Neural cell (in vitro differentiated cells): ENCODE results near the gene MYCBPAP. TPM values are rescaled to one million over a fixed set of nuclear protein-coding genes. Genes with fewer than 3 reads are reported as not detected.

Experiments used
- H2AFZ ChIP-seq: fragments of 200-600, 300-800 bp; sonication (generic), shearing (Covaris generic); 2 replicates; pipeline ENCODE4 v1.6.0; 2014; ENCODE audit warnings: low read depth, mild to moderate bottlenecking, antibody characterized with exemption, low read length, moderate library complexity
- H3F3A ChIP-seq: fragments of 200-600 bp; shearing (Covaris generic); 2 replicates; pipeline ENCODE4 v1.6.1; 2016; ENCODE audit warnings: mild to moderate bottlenecking, moderate library complexity, mixed read lengths, antibody characterized with exemption, low read length; ENCODE audit not compliant: insufficient read depth, poor library complexity, severe bottlenecking
- H3K27ac ChIP-seq: fragments of 200-600, 300-800 bp; sonication (generic), shearing (Covaris generic); 2 replicates; pipeline ENCODE4 v1.5.1; 2014; ENCODE audit warnings: mild to moderate bottlenecking, low read length, moderate library complexity
- H3K27me3 ChIP-seq: fragments of 300-800, 200-600 bp; sonication (generic), shearing (Covaris generic); 2 replicates; pipeline ENCODE4 v1.6.0; 2014; ENCODE audit warnings: mild to moderate bottlenecking, low read depth, low read length, moderate library complexity; ENCODE audit not compliant: insufficient read depth
- H3K36me3 ChIP-seq: fragments of 300-800, 200-600 bp; sonication (generic), shearing (Covaris generic); 2 replicates; pipeline ENCODE4 v1.5.1; 2014; ENCODE audit warnings: mild to moderate bottlenecking, antibody characterized with exemption, low read length, moderate library complexity; ENCODE audit not compliant: insufficient read depth
- H3K4me2 ChIP-seq: fragments of 300-800, 200-600 bp; sonication (generic), shearing (Covaris generic); 2 replicates; pipeline ENCODE4 v1.6.0; 2014; ENCODE audit warnings: mild to moderate bottlenecking, low read length
- H3K4me3 ChIP-seq: fragments of 300-800, 200-600 bp; sonication (generic), shearing (Covaris generic); 2 replicates; pipeline ENCODE4 v1.5.1; 2014; ENCODE audit warnings: mild to moderate bottlenecking, low read length, moderate library complexity
- H3K79me2 ChIP-seq: fragments of 200-600 bp; shearing (Covaris generic); replicated peaks from 2 replicates; pipeline ENCODE4 v1.6.0; 2014; ENCODE audit warnings: mild to moderate bottlenecking, low read length, moderate library complexity; ENCODE audit not compliant: insufficient read depth
- H3K9ac ChIP-seq: fragments of 300-800, 200-600 bp; sonication (generic), shearing (Covaris generic); 2 replicates; pipeline ENCODE4 v1.6.1; 2016; ENCODE audit warnings: mild to moderate bottlenecking, low read length, mixed read lengths
- H3K9me2 ChIP-seq: fragments of 200-600 bp; shearing (Covaris generic); 2 replicates; pipeline ENCODE4 v1.6.1; 2016; ENCODE audit warnings: mild to moderate bottlenecking, low read length, mixed read lengths; ENCODE audit not compliant: insufficient read depth
- H3K9me3 ChIP-seq: fragments of 200-600, 300-800 bp; sonication (generic), shearing (Covaris generic); 2 replicates; pipeline ENCODE4 v1.6.1; 2016; ENCODE audit warnings: mild to moderate bottlenecking, mixed run types, low read length, moderate library complexity, mixed read lengths
- H4K20me1 ChIP-seq: fragments of 200-600 bp; shearing (Covaris generic); 2 replicates; pipeline ENCODE4 v1.6.1; 2016; ENCODE audit warnings: mild to moderate bottlenecking, mixed run types; ENCODE audit not compliant: insufficient read depth
- CTCF ChIP-seq: fragments of 450-650 bp; IDR thresholded peaks from 2 replicates; pipeline ENCODE4 v1.5.1; 2014; ENCODE audit warnings: antibody characterized with exemption, mild to moderate bottlenecking, moderate library complexity; ENCODE audit not compliant: poor library complexity, severe bottlenecking
- EP300 ChIP-seq: fragments of 450-650 bp; conservative IDR thresholded peaks from 2 replicates; pipeline ENCODE4 v1.6.1; 2014; ENCODE audit warnings: antibody characterized with exemption, mild to moderate bottlenecking, moderate library complexity; ENCODE audit not compliant: poor library complexity, severe bottlenecking
- EZH2 ChIP-seq: fragments of 200-600, 300-800 bp; shearing (Covaris generic), sonication (generic); IDR thresholded peaks from 2 replicates; pipeline ENCODE4 v1.6.1; 2014; ENCODE audit warnings: antibody characterized with exemption, low read length, borderline replicate concordance, mild to moderate bottlenecking; ENCODE audit not compliant: insufficient read depth, poor library complexity, severe bottlenecking
- MXI1 ChIP-seq: fragments of 450-650 bp; conservative IDR thresholded peaks from 2 replicates; pipeline ENCODE4 v1.6.1; 2014; ENCODE audit warnings: antibody characterized with exemption, mild to moderate bottlenecking; ENCODE audit not compliant: poor library complexity, severe bottlenecking
- POLR2AphosphoS5 ChIP-seq: IDR thresholded peaks from 2 replicates; pipeline ENCODE4 v1.6.1; 2012
- RAD21 ChIP-seq: fragments of 450-650 bp; conservative IDR thresholded peaks from 2 replicates; pipeline ENCODE4 v1.6.1; 2014; ENCODE audit warnings: antibody characterized with exemption, mild to moderate bottlenecking, moderate library complexity
- SMC3 ChIP-seq: fragments of 450-650 bp; conservative IDR thresholded peaks from 2 replicates; pipeline ENCODE4 v1.6.1; 2014; ENCODE audit warnings: antibody characterized with exemption, mild to moderate bottlenecking, moderate library complexity; ENCODE audit not compliant: poor library complexity
- TAF1 ChIP-seq: IDR thresholded peaks from 2 replicates; pipeline ENCODE4 v1.6.1; 2012; ENCODE audit warnings: low read depth
- polyA plus RNA-seq: library from polyadenylated mRNA; depleted of rRNA; stranded (reverse); fragments of >200 nt; gene quantifications from 2 replicates; pipeline ENCODE4 v1.2.3, GENCODE V29; 2014
- TF ChIP-seq, protein P1 (sequence below): IDR thresholded peaks from 2 replicates; pipeline ENCODE4 v1.6.1; 2012; ENCODE audit warnings: borderline replicate concordance

Gene MYCBPAP
- polyA plus RNA-seq, 1 donor from 2014 or later = 0.35 TPM

DNA sequence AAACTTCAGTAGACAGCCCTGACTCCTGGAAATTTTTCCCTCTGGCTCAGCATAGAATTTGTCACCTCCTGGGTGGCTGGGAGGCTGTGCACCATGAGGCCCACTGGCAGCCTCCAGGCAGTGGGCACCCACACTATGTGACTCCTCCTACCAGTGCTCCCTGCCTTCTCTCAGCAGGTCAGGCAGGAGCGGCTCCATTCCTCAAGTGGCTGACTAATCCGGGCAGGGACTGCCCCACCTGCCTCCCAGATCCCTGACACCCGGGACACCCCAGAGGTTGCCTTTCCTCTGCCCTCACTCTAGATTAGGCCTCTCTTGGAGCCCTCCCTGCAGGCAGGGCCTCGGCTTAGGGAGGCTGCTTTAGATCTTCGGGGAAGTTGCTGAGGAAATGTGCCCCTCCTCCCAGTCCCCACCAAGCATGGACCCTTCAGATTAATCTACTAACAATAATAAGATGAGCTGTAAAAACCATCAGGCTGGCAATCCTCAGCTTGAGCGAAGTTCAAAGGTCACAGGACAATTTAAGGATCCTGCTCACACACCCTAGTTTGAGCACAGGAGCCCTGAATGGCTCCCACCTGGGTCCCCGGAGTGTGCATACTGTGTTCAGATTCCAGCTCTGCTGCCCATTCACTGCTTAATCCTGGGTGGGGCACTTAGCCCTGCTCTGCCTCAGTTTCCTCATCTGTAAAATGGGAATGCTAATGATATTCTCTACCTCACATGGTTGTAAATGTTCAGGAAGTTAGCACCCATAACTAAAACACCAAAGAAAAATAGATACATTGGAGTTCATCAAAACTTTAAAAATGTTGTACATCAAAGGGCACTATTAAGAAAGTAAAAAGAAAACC is 10.0 kb upstream of the MYCBPAP start:
- no peak for TF ChIP-seq MXI1
- no peak for TF ChIP-seq RAD21
- TF ChIP-seq TAF1 = no peak
- TF ChIP-seq EP300 = no peak
- TF ChIP-seq CTCF = no peak
- TF ChIP-seq POLR2AphosphoS5 = no peak
- TF ChIP-seq EZH2 = no peak
- TF ChIP-seq, protein P1, sequence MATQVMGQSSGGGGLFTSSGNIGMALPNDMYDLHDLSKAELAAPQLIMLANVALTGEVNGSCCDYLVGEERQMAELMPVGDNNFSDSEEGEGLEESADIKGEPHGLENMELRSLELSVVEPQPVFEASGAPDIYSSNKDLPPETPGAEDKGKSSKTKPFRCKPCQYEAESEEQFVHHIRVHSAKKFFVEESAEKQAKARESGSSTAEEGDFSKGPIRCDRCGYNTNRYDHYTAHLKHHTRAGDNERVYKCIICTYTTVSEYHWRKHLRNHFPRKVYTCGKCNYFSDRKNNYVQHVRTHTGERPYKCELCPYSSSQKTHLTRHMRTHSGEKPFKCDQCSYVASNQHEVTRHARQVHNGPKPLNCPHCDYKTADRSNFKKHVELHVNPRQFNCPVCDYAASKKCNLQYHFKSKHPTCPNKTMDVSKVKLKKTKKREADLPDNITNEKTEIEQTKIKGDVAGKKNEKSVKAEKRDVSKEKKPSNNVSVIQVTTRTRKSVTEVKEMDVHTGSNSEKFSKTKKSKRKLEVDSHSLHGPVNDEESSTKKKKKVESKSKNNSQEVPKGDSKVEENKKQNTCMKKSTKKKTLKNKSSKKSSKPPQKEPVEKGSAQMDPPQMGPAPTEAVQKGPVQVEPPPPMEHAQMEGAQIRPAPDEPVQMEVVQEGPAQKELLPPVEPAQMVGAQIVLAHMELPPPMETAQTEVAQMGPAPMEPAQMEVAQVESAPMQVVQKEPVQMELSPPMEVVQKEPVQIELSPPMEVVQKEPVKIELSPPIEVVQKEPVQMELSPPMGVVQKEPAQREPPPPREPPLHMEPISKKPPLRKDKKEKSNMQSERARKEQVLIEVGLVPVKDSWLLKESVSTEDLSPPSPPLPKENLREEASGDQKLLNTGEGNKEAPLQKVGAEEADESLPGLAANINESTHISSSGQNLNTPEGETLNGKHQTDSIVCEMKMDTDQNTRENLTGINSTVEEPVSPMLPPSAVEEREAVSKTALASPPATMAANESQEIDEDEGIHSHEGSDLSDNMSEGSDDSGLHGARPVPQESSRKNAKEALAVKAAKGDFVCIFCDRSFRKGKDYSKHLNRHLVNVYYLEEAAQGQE = no peak
- TF ChIP-seq SMC3 = no peak
- Histone ChIP-seq H3K4me3 (no peak overlapping the region), H3F3A (no peaks in the 10 kb centered on the region), H3K4me2 (no peak overlapping the region), H3K9me2 (no peaks in the 10 kb centered on the region), H3K9ac (no peak overlapping the region), H2AFZ (no peak overlapping the region), H3K79me2 (no peaks in the 10 kb centered on the region), H3K27ac (no peak overlapping the region), H4K20me1 (no peaks in the 10 kb centered on the region), H3K9me3 (no peaks in the 10 kb centered on the region), H3K36me3 (no peaks in the 10 kb centered on the region), H3K27me3 (no peaks in the 10 kb centered on the region)

DNA sequence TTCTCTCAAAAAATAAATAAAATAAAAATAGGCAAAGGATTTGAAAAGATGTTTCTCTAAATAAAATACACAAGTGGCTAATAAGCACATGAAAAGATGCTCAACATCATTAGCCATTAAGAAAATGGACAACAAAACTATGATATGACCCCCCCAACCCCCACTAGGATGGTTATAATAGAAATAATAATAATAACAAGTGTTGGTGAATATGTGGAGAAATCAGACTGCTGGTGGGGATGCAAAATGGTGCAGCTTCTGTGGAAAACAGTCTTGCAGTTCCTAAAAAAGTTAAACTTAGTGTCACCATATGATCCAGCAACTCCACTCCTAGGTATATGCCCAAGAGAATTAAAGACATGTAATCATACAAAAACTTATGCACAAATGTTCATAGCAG is 9.0 kb upstream of the MYCBPAP start:
- no peak for TF ChIP-seq RAD21
- Histone ChIP-seq H3F3A (no peaks in the 10 kb centered on the region), H3K9ac (no peak overlapping the region), H3K79me2 (no peaks in the 10 kb centered on the region), H3K9me3 (no peaks in the 10 kb centered on the region), H3K9me2 (no peaks in the 10 kb centered on the region), H3K4me3 (no peak overlapping the region), H3K4me2 (no peak overlapping the region), H2AFZ (no peak overlapping the region), H3K27ac (no peak overlapping the region), H3K36me3 (no peaks in the 10 kb centered on the region), H3K27me3 (no peaks in the 10 kb centered on the region), H4K20me1 (no peaks in the 10 kb centered on the region)
